Middle frontal gyrus (tissue), 1 donor: ENCODE data around the gene FGFR1OP2.
"Not testable (repeated sequence)": the region's sequence is repeated elsewhere in the genome, so short reads cannot be mapped to it uniquely, and the experiment has no call there.

Experiments
- DNase-seq: peaks from one replicate; pipeline ENCODE4 v3.0.0-alpha.2; 2015; ENCODE audit warnings: low spot score; ENCODE audit errors: extremely low spot score

The FGFR1OP2 gene

GRCh38 chr12:26937863-26938700 is at the start of gene FGFR1OP2, which contains the start of gene INTS13:
FGFR1OP2 (plus strand) TSS chr12:26938470; CDS start chr12:26954159, 15,689 bp downstream.
INTS13 (minus strand) TSS chr12:26937981; CDS start chr12:26936803, 1,178 bp downstream.
- peak; percentile 98 for DNase-seq

- no peak for DNase-seq
Observed at GRCh38 chr12:26890784-26891183, 47.5 kb upstream of the FGFR1OP2 start.

GRCh38 chr12:26891704-26892103 is 46.6 kb upstream of the FGFR1OP2 start:
- DNase-seq = no peak

GRCh38 chr12:26895672-26896071 is 42.6 kb upstream of the FGFR1OP2 start:
- no peak for DNase-seq

- no peak for DNase-seq
Observed at GRCh38 chr12:26896913-26897312, 41.4 kb upstream of the FGFR1OP2 start.

- not testable (repeated sequence) for DNase-seq
Observed at GRCh38 chr12:26903396-26903795, 34.9 kb upstream of the FGFR1OP2 start.

GRCh38 chr12:26906024-26906423 is 32.2 kb upstream of the FGFR1OP2 start:
- no peak for DNase-seq

- no peak for DNase-seq
Observed at GRCh38 chr12:26906704-26907103, 31.6 kb upstream of the FGFR1OP2 start.

GRCh38 chr12:26918321-26919215 is 19.7 kb upstream of the FGFR1OP2 start:
- DNase-seq = no peak

GRCh38 chr12:26919216-26919555 is 19.1 kb upstream of the FGFR1OP2 start:
- DNase-seq = no peak

- no peak for DNase-seq
Observed at GRCh38 chr12:26921886-26922285, 16.4 kb upstream of the FGFR1OP2 start.

- DNase-seq = no peak
Observed at GRCh38 chr12:26928661-26929060, 9.6 kb upstream of the FGFR1OP2 start.

GRCh38 chr12:26929590-26929989 is 8.7 kb upstream of the FGFR1OP2 start:
- no peak for DNase-seq

- no peak for DNase-seq
Observed at GRCh38 chr12:26935636-26936378, 2.5 kb upstream of the FGFR1OP2 start.

- no peak for DNase-seq
Observed at GRCh38 chr12:26936559-26937442, 1.5 kb upstream of the FGFR1OP2 start.

GRCh38 chr12:26937443-26937862 is 817 bp upstream of the FGFR1OP2 start:
- no peak for DNase-seq

GRCh38 chr12:26938701-26939062 is 412 bp downstream of the FGFR1OP2 start:
- no peak for DNase-seq

GRCh38 chr12:26939192-26939832 is 1.0 kb downstream of the FGFR1OP2 start:
- no peak for DNase-seq

- DNase-seq = no peak
Observed at GRCh38 chr12:26939953-26940352, 1.7 kb downstream of the FGFR1OP2 start.
